ENCODE results near the gene CRABP1.

GRCh38 chr15:78363381-78363734, 23.2 kb downstream of the CRABP1 start:
- no peak for TF ChIP-seq POLR2A (IDR thresholded peaks at IDR 0.05)
- no peak for TF ChIP-seq CTCF (IDR thresholded peaks at IDR 0.05)

All from right lobe of liver (tissue), 4 donors.